Measurements from ENCODE around the gene FREM2.

DNA sequence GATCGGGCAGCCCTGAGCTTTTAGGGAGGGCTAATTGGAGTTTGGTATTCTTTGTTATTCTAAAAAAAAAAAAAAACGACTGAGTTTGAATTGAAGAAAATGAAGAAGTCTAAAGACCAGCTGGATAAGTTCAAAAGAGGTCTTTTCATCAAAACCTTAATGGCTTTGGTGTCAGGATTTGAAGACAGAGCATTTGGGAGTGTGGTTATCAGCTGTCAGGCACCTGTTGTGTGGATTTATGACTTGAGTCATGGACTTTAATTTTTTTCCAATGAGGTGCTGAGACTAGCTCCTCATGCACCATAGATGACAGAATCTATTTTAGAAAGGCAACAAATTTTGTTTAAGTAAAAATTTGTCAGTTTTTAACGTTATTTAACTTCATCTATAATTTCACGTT lies 72.5 kb downstream of the FREM2 start:
- TF ChIP-seq, protein P1, sequence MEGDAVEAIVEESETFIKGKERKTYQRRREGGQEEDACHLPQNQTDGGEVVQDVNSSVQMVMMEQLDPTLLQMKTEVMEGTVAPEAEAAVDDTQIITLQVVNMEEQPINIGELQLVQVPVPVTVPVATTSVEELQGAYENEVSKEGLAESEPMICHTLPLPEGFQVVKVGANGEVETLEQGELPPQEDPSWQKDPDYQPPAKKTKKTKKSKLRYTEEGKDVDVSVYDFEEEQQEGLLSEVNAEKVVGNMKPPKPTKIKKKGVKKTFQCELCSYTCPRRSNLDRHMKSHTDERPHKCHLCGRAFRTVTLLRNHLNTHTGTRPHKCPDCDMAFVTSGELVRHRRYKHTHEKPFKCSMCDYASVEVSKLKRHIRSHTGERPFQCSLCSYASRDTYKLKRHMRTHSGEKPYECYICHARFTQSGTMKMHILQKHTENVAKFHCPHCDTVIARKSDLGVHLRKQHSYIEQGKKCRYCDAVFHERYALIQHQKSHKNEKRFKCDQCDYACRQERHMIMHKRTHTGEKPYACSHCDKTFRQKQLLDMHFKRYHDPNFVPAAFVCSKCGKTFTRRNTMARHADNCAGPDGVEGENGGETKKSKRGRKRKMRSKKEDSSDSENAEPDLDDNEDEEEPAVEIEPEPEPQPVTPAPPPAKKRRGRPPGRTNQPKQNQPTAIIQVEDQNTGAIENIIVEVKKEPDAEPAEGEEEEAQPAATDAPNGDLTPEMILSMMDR (IDR thresholded peaks at IDR 0.05; ENCODE audit: low read length) = no peak
- no peak for TF ChIP-seq EZH2phosphoT487 (IDR thresholded peaks at IDR 0.05; ENCODE audit: low read length)

Measured in MM.1S (cell line).